IMR-90 (cell line): Measurements from ENCODE around the gene CIB2.

Experiments
- CEBPB ChIP-seq: IDR thresholded peaks from 2 replicates; pipeline ENCODE4 v1.6.1; 2012; ENCODE audit warnings: low read depth, low read length, improper control_type of control experiment
- FOS ChIP-seq: fragments of 150-350 bp; IDR thresholded peaks from 2 replicates; pipeline ENCODE4 v1.6.1; 2016; ENCODE audit warnings: low read depth, low read length
- POLR2A ChIP-seq: IDR thresholded peaks from 2 replicates; pipeline ENCODE4 v1.6.1; 2012; ENCODE audit warnings: mild to moderate bottlenecking, low read depth, low read length
- TF ChIP-seq, protein P1 (sequence below): conservative IDR thresholded peaks from 2 replicates; pipeline ENCODE4 v1.5.1; 2012; ENCODE audit warnings: mild to moderate bottlenecking, low read depth, low read length, improper control_type of control experiment
- TF ChIP-seq, protein P2 (sequence below): fragments of 150-350 bp; IDR thresholded peaks from 2 replicates; pipeline ENCODE4 v1.6.1; 2017; ENCODE audit warnings: mild to moderate bottlenecking, antibody characterized with exemption, low read length, low read depth

DNA sequence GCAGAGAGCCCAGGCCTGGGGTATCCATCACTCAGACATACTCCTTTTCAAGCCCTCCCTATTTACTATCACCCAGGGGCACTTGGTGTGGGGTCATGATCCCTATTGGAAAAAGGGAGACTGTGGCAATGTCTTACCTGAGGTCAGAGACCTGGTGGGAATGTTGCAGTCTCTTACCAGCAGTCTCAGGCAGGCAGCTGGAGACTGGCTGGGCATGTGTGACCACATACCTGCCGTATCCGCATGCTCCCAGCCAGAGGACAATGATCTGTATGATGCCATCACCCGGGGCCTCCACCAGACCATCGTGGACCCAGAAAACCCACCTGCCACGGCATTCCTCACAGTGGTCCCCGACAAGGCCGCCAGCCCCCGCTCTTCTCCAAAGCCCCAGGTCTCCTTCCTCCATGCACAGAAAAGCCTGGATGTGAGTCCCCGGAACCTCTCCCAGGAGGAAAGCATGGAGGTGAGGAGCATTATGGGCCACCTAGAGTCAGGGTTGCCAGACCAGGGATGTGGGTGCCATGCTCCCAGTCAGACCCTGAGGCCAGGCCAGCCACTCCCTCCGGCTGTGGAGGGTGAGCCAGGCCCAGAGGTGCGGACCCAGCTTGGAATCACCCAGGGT lies 33.0 kb downstream of the CIB2 start:
- TF ChIP-seq, protein P1, sequence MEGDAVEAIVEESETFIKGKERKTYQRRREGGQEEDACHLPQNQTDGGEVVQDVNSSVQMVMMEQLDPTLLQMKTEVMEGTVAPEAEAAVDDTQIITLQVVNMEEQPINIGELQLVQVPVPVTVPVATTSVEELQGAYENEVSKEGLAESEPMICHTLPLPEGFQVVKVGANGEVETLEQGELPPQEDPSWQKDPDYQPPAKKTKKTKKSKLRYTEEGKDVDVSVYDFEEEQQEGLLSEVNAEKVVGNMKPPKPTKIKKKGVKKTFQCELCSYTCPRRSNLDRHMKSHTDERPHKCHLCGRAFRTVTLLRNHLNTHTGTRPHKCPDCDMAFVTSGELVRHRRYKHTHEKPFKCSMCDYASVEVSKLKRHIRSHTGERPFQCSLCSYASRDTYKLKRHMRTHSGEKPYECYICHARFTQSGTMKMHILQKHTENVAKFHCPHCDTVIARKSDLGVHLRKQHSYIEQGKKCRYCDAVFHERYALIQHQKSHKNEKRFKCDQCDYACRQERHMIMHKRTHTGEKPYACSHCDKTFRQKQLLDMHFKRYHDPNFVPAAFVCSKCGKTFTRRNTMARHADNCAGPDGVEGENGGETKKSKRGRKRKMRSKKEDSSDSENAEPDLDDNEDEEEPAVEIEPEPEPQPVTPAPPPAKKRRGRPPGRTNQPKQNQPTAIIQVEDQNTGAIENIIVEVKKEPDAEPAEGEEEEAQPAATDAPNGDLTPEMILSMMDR: no peak
- no peak for TF ChIP-seq POLR2A
- TF ChIP-seq, protein P2, sequence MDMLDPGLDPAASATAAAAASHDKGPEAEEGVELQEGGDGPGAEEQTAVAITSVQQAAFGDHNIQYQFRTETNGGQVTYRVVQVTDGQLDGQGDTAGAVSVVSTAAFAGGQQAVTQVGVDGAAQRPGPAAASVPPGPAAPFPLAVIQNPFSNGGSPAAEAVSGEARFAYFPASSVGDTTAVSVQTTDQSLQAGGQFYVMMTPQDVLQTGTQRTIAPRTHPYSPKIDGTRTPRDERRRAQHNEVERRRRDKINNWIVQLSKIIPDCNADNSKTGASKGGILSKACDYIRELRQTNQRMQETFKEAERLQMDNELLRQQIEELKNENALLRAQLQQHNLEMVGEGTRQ: no peak
- no peak for TF ChIP-seq FOS
- TF ChIP-seq CEBPB: no peak
